Ramos (cell line): ENCODE measurements around the gene HBA2.
"Not testable (repeated sequence)": the region's sequence is repeated elsewhere in the genome, so short reads cannot be mapped to it uniquely, and the experiment has no call there.

Experiments
- in situ Hi-C: fragments of 300-500 bp; cut with MboI; formaldehyde crosslinking; loops from one replicate; pipeline ENCODE4 v1.14.3; 2022; ENCODE audit warnings: low sequenced_read_pairs; ENCODE audit not compliant: unreplicated experiment

HBA2 gene

GRCh38 chr16:189604-190186, 17.0 kb downstream of the HBA2 start:
- in situ Hi-C loops = loop anchor here (5.0 kb wide), 1 partner anchor 82 kb away; no protein-coding TSS in a partner anchor

GRCh38 chr16:191831-192230, 19.2 kb downstream of the HBA2 start:
- in situ Hi-C loops = loop anchor here (5.0 kb wide), 1 partner anchor 85 kb away; no protein-coding TSS in a partner anchor

- in situ Hi-C loops = loop anchor here (5.0 kb wide), 1 partner anchor 85 kb away; no protein-coding TSS in a partner anchor
Measured at GRCh38 chr16:192686-193085, 20.0 kb downstream of the HBA2 start.

GRCh38 chr16:193441-193840, 20.8 kb downstream of the HBA2 start:
- in situ Hi-C loops = loop anchor here (5.0 kb wide), 1 partner anchor 86 kb away; no protein-coding TSS in a partner anchor

GRCh38 chr16:194516-194915, 21.8 kb downstream of the HBA2 start:
- in situ Hi-C loops = loop anchor here (5.0 kb wide), 1 partner anchor 87 kb away; no protein-coding TSS in a partner anchor

- in situ Hi-C loops = no loop called here
Measured at GRCh38 chr16:200388-200787, 27.7 kb downstream of the HBA2 start.

GRCh38 chr16:203246-203645, 30.6 kb downstream of the HBA2 start:
- in situ Hi-C loops = no loop called here

- in situ Hi-C loops = not testable (repeated sequence)
Measured at GRCh38 chr16:204046-204445, 31.4 kb downstream of the HBA2 start.

GRCh38 chr16:209359-209758, 36.7 kb downstream of the HBA2 start:
- in situ Hi-C loops = not testable (repeated sequence)

- in situ Hi-C loops = not testable (repeated sequence)
Measured at GRCh38 chr16:211631-212180, 39.0 kb downstream of the HBA2 start.

GRCh38 chr16:212999-213398, 40.3 kb downstream of the HBA2 start:
- in situ Hi-C loops = no loop called here

- in situ Hi-C loops = no loop called here
Measured at GRCh38 chr16:220021-220420, 47.3 kb downstream of the HBA2 start.
